NCI-H2196 treated with DMSO at 0.1 percent for 48 hours (cell line): ENCODE measurements around the gene PHKB.
A peak's percentile ranks its signal among the peaks of the same experiment; 100 is the strongest.
"Not testable (repeated sequence)": the region's sequence is repeated elsewhere in the genome, so short reads cannot be mapped to it uniquely, and the experiment has no call there.

Experiments used
- DNase-seq: peaks from one replicate; lab custom pipeline; 2025; ENCODE audit not compliant: unreplicated experiment; lab: John Stamatoyannopoulos, UW

Gene PHKB

DNA sequence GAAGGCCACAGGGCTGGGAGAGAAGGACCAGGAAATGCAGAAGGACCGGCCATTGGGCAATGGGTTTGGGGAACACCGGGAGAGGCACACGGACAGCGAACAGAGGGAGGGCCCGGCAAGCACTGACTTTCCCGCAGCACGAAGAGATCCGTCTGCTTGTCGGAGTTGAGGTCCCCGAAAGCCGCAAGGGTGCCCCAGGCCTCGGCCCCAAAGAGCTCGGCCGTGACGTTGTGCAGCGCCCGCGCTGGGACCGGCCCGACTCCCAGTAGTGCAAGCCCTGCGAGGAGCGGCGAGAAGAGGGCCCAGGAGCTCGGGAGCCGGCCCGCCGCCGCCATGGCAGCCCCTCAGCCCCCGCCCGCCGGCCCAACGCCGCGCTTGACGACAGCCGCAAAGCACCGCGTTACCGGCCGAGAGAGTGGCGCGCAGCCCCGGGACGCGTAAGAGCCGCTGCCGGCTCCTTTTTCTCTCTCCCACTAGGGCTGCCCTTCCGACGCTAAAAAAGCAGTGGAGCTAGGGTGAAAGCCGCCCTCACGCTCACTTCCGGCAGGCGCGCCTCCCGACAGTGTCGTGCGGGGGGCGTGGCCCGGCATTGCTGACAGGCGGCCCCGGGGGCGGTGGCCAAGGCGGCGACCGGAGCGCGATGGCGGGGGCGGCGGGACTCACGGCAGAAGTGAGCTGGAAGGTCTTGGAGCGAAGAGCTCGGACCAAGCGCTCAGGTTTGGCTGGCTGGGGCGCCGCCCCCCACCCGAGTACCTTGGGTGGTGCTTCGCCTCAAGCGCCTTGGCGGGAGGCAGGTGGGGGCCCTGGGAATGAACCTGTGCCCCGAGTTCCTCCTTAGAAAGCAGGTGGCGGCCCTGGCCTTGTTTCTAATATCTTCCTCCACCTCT lies at the start of gene PHKB, which contains the start of gene ITFG1:
PHKB (plus strand) TSS at position 621 of the 887 bp plus-strand sequence; CDS start at position 641, 20 bp downstream.
ITFG1 (minus strand) TSS at position 353 of the 887 bp plus-strand sequence; CDS start at position 335, 18 bp downstream.
- peak; percentile 44 for DNase-seq

- no peak for DNase-seq
These were observed 48.1 kb upstream of the PHKB start for GRCh38 chr16:47413041-47413440.

DNA sequence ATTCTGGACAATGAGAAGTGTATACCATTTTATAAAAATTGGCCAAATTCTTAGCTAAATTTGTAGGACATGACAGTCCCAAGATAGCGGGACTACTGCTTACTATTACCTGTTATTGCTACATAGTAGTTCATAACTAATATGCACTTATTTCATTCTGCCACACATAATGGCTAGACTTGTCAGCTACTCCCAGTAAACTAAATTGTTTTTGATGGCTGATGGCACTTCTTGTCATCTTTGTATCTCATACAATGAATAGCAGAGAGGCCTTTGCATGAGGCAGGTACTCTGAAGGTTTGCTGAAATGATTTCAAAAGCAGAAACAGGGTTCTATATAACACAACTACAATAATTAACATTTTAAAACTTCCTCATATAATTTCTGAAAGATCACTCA lies 44.3 kb upstream of the PHKB start:
- no peak for DNase-seq

DNA sequence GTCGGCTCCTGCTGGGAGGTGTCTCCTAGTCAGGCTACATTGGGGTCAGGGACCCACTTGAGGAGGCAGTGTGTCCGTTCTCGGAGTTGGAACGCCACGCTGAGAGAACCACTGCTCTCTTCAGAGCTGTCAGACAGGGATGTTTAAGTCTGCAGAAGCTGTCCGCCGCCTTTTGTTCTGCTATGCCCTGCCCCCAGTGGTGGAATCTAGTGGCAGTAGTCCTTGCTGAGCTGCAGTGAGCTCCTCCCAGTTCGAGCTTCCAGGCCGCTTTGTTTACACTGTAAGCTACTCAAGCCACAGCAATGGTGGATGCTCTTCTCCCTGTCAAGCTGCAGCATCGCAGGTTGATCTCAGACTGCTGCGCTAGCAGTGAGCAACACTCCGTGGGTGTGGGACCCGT lies 36.3 kb upstream of the PHKB start:
- DNase-seq, result no peak

- DNase-seq, result no peak
These were observed 34.3 kb upstream of the PHKB start for GRCh38 chr16:47426806-47427205.

DNA sequence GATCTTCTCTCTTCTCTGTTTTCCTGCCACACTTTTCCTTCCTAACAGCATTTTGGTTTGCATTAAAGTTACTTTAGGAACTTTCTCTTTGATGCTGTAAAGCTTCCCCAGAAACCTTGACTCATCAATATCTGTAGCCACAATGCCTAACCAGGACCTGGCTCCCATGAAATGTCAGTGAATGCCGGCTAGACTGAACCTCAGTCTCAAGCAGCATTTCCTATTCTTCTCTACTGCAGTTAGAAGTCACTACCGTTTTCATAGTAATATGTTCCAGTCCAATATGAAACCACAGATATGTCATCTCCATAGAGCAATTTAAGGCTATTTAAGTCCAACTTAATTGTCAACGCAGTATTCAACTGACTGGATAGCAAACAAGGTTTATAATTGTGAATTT lies 29.2 kb upstream of the PHKB start:
- no peak for DNase-seq

- DNase-seq, result not testable (repeated sequence)
These were observed 26.9 kb upstream of the PHKB start for GRCh38 chr16:47434274-47434673.

GRCh38 chr16:47440066-47440465 lies 21.1 kb upstream of the PHKB start:
- not testable (repeated sequence) for DNase-seq

GRCh38 chr16:47442884-47443283 lies 18.2 kb upstream of the PHKB start:
- not testable (repeated sequence) for DNase-seq

GRCh38 chr16:47446431-47446830 lies 14.7 kb upstream of the PHKB start:
- DNase-seq, result no peak

DNA sequence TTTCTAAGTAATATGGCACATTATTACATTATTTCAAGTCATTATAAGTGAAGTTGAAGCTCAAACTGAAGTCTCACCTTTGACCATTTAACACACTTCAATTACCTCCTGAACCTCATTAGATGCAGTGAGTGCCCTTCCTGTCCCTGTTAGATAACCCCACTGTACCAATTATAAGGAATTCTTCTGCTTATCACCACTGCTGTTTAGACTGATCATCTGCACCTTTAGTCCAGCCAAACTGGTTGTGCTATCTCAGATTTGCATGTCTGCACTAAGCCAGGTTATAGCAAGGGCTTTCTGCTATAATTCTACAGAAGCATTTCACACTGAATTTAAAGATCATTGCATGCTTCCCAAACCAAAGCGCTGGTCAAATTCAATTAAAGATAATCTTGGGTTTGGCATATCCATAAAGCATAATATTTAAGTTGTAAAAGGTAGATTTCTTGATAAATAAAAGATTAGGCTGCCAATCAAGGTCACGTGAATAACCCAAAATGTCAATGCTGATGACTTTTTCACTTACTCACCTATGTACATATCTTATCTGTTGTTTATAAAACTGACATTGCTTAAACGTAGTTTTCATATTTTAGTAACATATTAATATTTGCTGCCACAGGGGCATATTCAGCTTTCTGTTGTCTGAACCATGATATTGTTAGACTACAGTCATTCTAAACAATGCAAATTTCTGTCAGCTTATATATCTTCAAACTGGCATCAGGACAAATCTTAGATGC lies 12.1 kb upstream of the PHKB start:
- DNase-seq, result no peak

- DNase-seq, result no peak
These were observed 11.3 kb upstream of the PHKB start for GRCh38 chr16:47449788-47450187.

GRCh38 chr16:47458331-47458730 lies 2.8 kb upstream of the PHKB start:
- DNase-seq, result no peak

- DNase-seq, result no peak
These were observed 1.5 kb upstream of the PHKB start for GRCh38 chr16:47459603-47460002.

GRCh38 chr16:47460359-47460710 lies 796 bp upstream of the PHKB start:
- no peak for DNase-seq

GRCh38 chr16:47461598-47462266 lies 601 bp downstream of the PHKB start:
- no peak for DNase-seq

GRCh38 chr16:47463771-47464624 lies 2.9 kb downstream of the PHKB start:
- no peak for DNase-seq

- DNase-seq, result no peak
These were observed 4.9 kb downstream of the PHKB start for GRCh38 chr16:47465919-47466630.

DNA sequence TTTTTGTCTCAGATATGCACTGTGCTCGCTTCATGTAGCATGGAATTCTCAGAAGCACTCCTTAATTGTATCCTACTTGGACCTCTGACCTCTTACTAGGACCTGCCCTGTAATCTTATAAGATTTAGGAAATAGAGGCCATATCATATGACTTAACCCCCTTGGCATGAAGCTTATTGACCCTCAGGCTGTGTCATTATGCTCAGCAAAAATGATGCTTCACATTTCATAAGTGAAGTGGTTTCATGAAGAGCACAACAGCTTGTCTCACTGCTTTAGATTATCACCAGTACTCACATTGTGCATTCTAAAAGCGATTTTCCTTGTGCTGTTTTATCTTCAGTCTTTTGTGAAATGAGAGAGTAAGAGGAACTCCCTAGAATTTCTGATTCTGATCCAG lies 6.4 kb downstream of the PHKB start:
- DNase-seq, result no peak
